Activated CD4-positive, alpha-beta memory T cell treated with anti-CD3 and anti-CD28 coated beads for 36 hours (primary cell): Measurements from ENCODE around the gene PDIK1L. TPM values are rescaled to one million over a fixed set of nuclear protein-coding genes. Genes with fewer than 3 reads are reported as not detected.

Experiments
- CTCF ChIA-PET: fragments of 350-600 bp; sonication (Branson Sonifier 250); formaldehyde crosslinking; loops from one replicate; lab custom pipeline; 2021; ENCODE audit warnings: antibody characterized with exemption, inconsistent platforms; lab: Charles Lee
- POLR2A ChIA-PET: fragments of 350-600 bp; sonication (Branson Sonifier 250); formaldehyde crosslinking; loops from one replicate; lab custom pipeline; 2021; ENCODE audit warnings: antibody characterized with exemption; lab: Charles Lee
- DNase-seq: peaks from one replicate; pipeline ENCODE4 v3.0.0-alpha.2; 2020
- H3K27ac Mint-ChIP-seq: one replicate; pipeline ENCODE4 v1.8.0; 2021; ENCODE audit warnings: mixed read lengths
- H3K27me3 Mint-ChIP-seq: one replicate; pipeline ENCODE4 v1.8.0; 2021; ENCODE audit warnings: mixed read lengths
- H3K36me3 Mint-ChIP-seq: one replicate; pipeline ENCODE4 v1.8.0; 2021; ENCODE audit warnings: mixed read lengths
- H3K4me1 Mint-ChIP-seq: one replicate; pipeline ENCODE4 v1.8.0; 2021; ENCODE audit warnings: low read depth, mixed read lengths
- H3K4me3 Mint-ChIP-seq: one replicate; pipeline ENCODE4 v1.8.0; 2021; ENCODE audit warnings: mild to moderate bottlenecking, mixed read lengths
- H3K9me3 Mint-ChIP-seq: one replicate; pipeline ENCODE4 v1.8.0; 2021; ENCODE audit warnings: mixed read lengths
- intact Hi-C: fragments of 100-400 bp; cut with micrococcal nuclease; formaldehyde crosslinking; loops from one replicate; pipeline ENCODE4 v1.15.1; 2023
- total RNA-seq, 2 experiments: library from RNA; stranded (reverse); gene quantifications; one replicate each; pipeline ENCODE4 v1.2.3, GENCODE V29; 2021

The PDIK1L gene
- total RNA-seq, 2 experiments from 2014 or later: 14.9 to 15.2 TPM

GRCh38 chr1:26110731-26111529, 694 bp upstream of the PDIK1L start:
- POLR2A ChIA-PET: interaction anchor here (0.6 to 3.0 kb wide), 6 partner anchors 12 to 196 kb away, joined by 3 to 24 read pairs (median 3); partner anchors contain the start of gene CEP85
- Mint-ChIP-seq H3K27ac (peak overlapping the region; percentile 76), H3K4me1 (peaks cover 28% of the 10 kb centered on the region)

GRCh38 chr1:26112407-26112775, 767 bp downstream of the PDIK1L start:
- no peaks in the 10 kb centered on the region for H3K27me3 Mint-ChIP-seq
- H3K27ac Mint-ChIP-seq: peak overlapping the region; percentile 93
- ChIA-PET POLR2A (interaction anchor here (1.2 to 3.0 kb wide), 3 partner anchors 11 to 57 kb away, joined by 4 to 24 read pairs (median 17); partner anchors contain the start of gene ZNF593), CTCF (interaction anchor here (0.9 to 3.5 kb wide), 8 partner anchors 8 to 163 kb away, joined by 3 to 28 read pairs (median 6); partner anchors contain the start of genes CEP85 and ZNF593)
- peaks cover 13% of the 10 kb centered on the region for H3K36me3 Mint-ChIP-seq
- intact Hi-C loops: loop anchor here (5.0 kb wide), 2 partner anchors 165 to 360 kb away; partner anchors contain the start of gene HMGN2
- H3K9me3 Mint-ChIP-seq: no peaks in the 10 kb centered on the region
- H3K4me3 Mint-ChIP-seq: peak overlapping the region; percentile 97
- DNase-seq: peak; percentile 41
- peaks cover 28% of the 10 kb centered on the region for H3K4me1 Mint-ChIP-seq

More at GRCh38 chr1:26110731-26111529, 694 bp upstream of the PDIK1L start:
- CTCF ChIA-PET: interaction anchor here (1.3 to 3.5 kb wide), 6 partner anchors 16 to 76 kb away, joined by 3 to 28 read pairs (median 8); partner anchors contain the start of gene ZNF593
- H3K36me3 Mint-ChIP-seq: peaks cover 11% of the 10 kb centered on the region
- intact Hi-C loops: loop anchor here (1.0 to 5.0 kb wide), 4 partner anchors 15 to 361 kb away; partner anchors contain the start of genes CEP85 and HMGN2
- H3K4me3 Mint-ChIP-seq: peak overlapping the region; percentile 85
- H3K9me3 Mint-ChIP-seq: no peaks in the 10 kb centered on the region
- peak; percentile 81 for DNase-seq
- H3K27me3 Mint-ChIP-seq: no peaks in the 10 kb centered on the region

- Mint-ChIP-seq H3K27ac (no peak overlapping the region), H3K27me3 (no peaks in the 10 kb centered on the region), H3K4me3 (no peak overlapping the region), H3K36me3 (peaks cover 14% of the 10 kb centered on the region), H3K4me1 (peaks cover 30% of the 10 kb centered on the region), H3K9me3 (no peaks in the 10 kb centered on the region)
- intact Hi-C loops: loop anchor here (5.0 kb wide), 2 partner anchors 163 to 358 kb away; partner anchors contain the start of gene HMGN2
- no peak for DNase-seq
- CTCF ChIA-PET: interaction anchor here (1.3 to 3.5 kb wide), 6 partner anchors 9 to 119 kb away, joined by 3 to 28 read pairs (median 8); partner anchors contain the start of gene CEP85
- POLR2A ChIA-PET: interaction anchor here (0.8 to 3.0 kb wide), 2 partner anchors 9 to 12 kb away, joined by 3 to 24 read pairs; no protein-coding TSS in a partner anchor
Measured at GRCh38 chr1:26114165-26114927, 2.7 kb downstream of the PDIK1L start.

GRCh38 chr1:26119892-26120608, 8.4 kb downstream of the PDIK1L start:
- H3K36me3 Mint-ChIP-seq: peaks cover 14% of the 10 kb centered on the region
- no peak overlapping the region for H3K4me3 Mint-ChIP-seq
- intact Hi-C loops: no loop called here
- POLR2A ChIA-PET: no interaction called here
- H3K27me3 Mint-ChIP-seq: no peaks in the 10 kb centered on the region
- peak overlapping the region; percentile 38 for H3K27ac Mint-ChIP-seq
- DNase-seq: no peak
- H3K4me1 Mint-ChIP-seq: peaks cover 30% of the 10 kb centered on the region
- CTCF ChIA-PET: interaction anchor here (0.6 to 2.5 kb wide), 4 partner anchors 7 to 255 kb away, joined by 3 to 11 read pairs (median 4); no protein-coding TSS in a partner anchor
- no peaks in the 10 kb centered on the region for H3K9me3 Mint-ChIP-seq

- H3K4me3 Mint-ChIP-seq: no peak overlapping the region
- no peaks in the 10 kb centered on the region for H3K27me3 Mint-ChIP-seq
- DNase-seq: no peak
- H3K4me1 Mint-ChIP-seq: peaks cover 43% of the 10 kb centered on the region
- ChIA-PET POLR2A (interaction anchor here (2.6 kb wide), 1 partner anchor 9 kb away, joined by 24 read pairs; the partner anchor contains the start of gene PDIK1L), CTCF (interaction anchor here (0.7 to 4.8 kb wide), 7 partner anchors 9 to 200 kb away, joined by 3 to 50 read pairs (median 6); partner anchors contain the start of genes CEP85 and ZNF593)
- H3K27ac Mint-ChIP-seq: no peak overlapping the region
- H3K36me3 Mint-ChIP-seq: peaks cover 14% of the 10 kb centered on the region
- H3K9me3 Mint-ChIP-seq: no peaks in the 10 kb centered on the region
- intact Hi-C loops: no loop called here
Measured at GRCh38 chr1:26121854-26122773, 10.5 kb downstream of the PDIK1L start.

GRCh38 chr1:26122988-26123973, 11.7 kb downstream of the PDIK1L start:
- peaks cover 12% of the 10 kb centered on the region for H3K36me3 Mint-ChIP-seq
- H3K4me1 Mint-ChIP-seq: peaks cover 55% of the 10 kb centered on the region
- no peaks in the 10 kb centered on the region for H3K9me3 Mint-ChIP-seq
- no peaks in the 10 kb centered on the region for H3K27me3 Mint-ChIP-seq
- POLR2A ChIA-PET: interaction anchor here (1.2 to 2.6 kb wide), 3 partner anchors 10 to 110 kb away, joined by 3 to 24 read pairs (median 3); partner anchors contain the start of genes CEP85 and PDIK1L
- peak overlapping the region; percentile 25 for H3K4me3 Mint-ChIP-seq
- CTCF ChIA-PET: interaction anchor here (0.7 to 4.8 kb wide), 15 partner anchors 8 to 294 kb away, joined by 3 to 50 read pairs (median 4); partner anchors contain the start of genes CEP85 and ZNF593
- H3K27ac Mint-ChIP-seq: peak overlapping the region; percentile 75
- intact Hi-C loops: no loop called here
- no peak for DNase-seq

GRCh38 chr1:26124418-26125331, 13.1 kb downstream of the PDIK1L start:
- CTCF ChIA-PET: interaction anchor here (1.1 to 4.8 kb wide), 6 partner anchors 12 to 292 kb away, joined by 3 to 50 read pairs (median 4); no protein-coding TSS in a partner anchor
- Mint-ChIP-seq H3K4me1 (peaks cover 53% of the 10 kb centered on the region), H3K36me3 (peaks cover 12% of the 10 kb centered on the region), H3K27me3 (no peaks in the 10 kb centered on the region), H3K27ac (peak overlapping the region; percentile 55), H3K4me3 (peak overlapping the region; percentile 14), H3K9me3 (no peaks in the 10 kb centered on the region)
- no peak for DNase-seq
- intact Hi-C loops: no loop called here
- POLR2A ChIA-PET: interaction anchor here (1.3 to 2.6 kb wide), 2 partner anchors 12 to 109 kb away, joined by 3 to 24 read pairs; partner anchors contain the start of genes CEP85 and PDIK1L

- H3K4me1 Mint-ChIP-seq: peaks cover 49% of the 10 kb centered on the region
- peak overlapping the region; percentile 59 for H3K27ac Mint-ChIP-seq
- no peaks in the 10 kb centered on the region for H3K9me3 Mint-ChIP-seq
- no peak for DNase-seq
- no peak overlapping the region for H3K4me3 Mint-ChIP-seq
- CTCF ChIA-PET: interaction anchor here (1.3 to 4.8 kb wide), 4 partner anchors 14 to 44 kb away, joined by 6 to 52 read pairs (median 28); partner anchors contain the start of genes PDIK1L and ZNF593
- no peaks in the 10 kb centered on the region for H3K27me3 Mint-ChIP-seq
- intact Hi-C loops: no loop called here
- peaks cover 10% of the 10 kb centered on the region for H3K36me3 Mint-ChIP-seq
- POLR2A ChIA-PET: interaction anchor here (2.3 kb wide), 1 partner anchor 13 kb away, joined by 17 read pairs; the partner anchor contains the start of gene PDIK1L
Measured at GRCh38 chr1:26125382-26125781, 13.8 kb downstream of the PDIK1L start.
